D721Med (cell line): ENCODE results near the gene PIP5K1B.

ENCODE experiments used
- DNase-seq: peaks from one replicate; pipeline ENCODE4 v3.0.0; 2011; ENCODE audit warnings: low spot score; ENCODE audit not compliant: insufficient read length
- FAIRE-seq: peaks from 2 replicates; lab custom pipeline; 2011; peaks lifted over from hg19 to GRCh38; lab: Jason Lieb, UNC
- CTCF ChIP-seq: IDR thresholded peaks from 2 replicates; pipeline ENCODE4 v1.5.1; 2012; ENCODE audit warnings: mild to moderate bottlenecking, control low read depth; ENCODE audit not compliant: insufficient read depth; ENCODE audit errors: missing control alignments

Gene PIP5K1B

GRCh38 chr9:68942790-68943189 is 237.8 kb downstream of the PIP5K1B start:
- FAIRE-seq: no peak
- no peak for DNase-seq
- no peak for TF ChIP-seq CTCF

GRCh38 chr9:68947015-68947414 is 242.0 kb downstream of the PIP5K1B start:
- FAIRE-seq (no peak), DNase-seq (no peak)
- TF ChIP-seq CTCF: no peak

GRCh38 chr9:68947842-68948569 is 243.0 kb downstream of the PIP5K1B start:
- FAIRE-seq (no peak), DNase-seq (no peak)
- no peak for TF ChIP-seq CTCF

- peak; percentile 59 for TF ChIP-seq CTCF
- no peak for FAIRE-seq
- no peak for DNase-seq
These were observed 244.4 kb downstream of the PIP5K1B start for GRCh38 chr9:68949271-68950000.

GRCh38 chr9:68950188-68950587 is 245.1 kb downstream of the PIP5K1B start:
- FAIRE-seq: no peak
- DNase-seq: no peak
- TF ChIP-seq CTCF: no peak

GRCh38 chr9:68950689-68951088 is 245.6 kb downstream of the PIP5K1B start:
- TF ChIP-seq CTCF: no peak
- DNase-seq (no peak), FAIRE-seq (no peak)

- no peak for FAIRE-seq
- no peak for TF ChIP-seq CTCF
- DNase-seq: no peak
These were observed 247.0 kb downstream of the PIP5K1B start for GRCh38 chr9:68951879-68952659.
